Lung (tissue), 12 donors: ENCODE results near the gene ZSCAN5B. TPM values are rescaled to one million over a fixed set of nuclear protein-coding genes. Genes with fewer than 3 reads are reported as not detected.

Experiments used
- ATAC-seq: fragments of 200-7000 bp; cut with Tn5 transposase; one replicate; pipeline ENCODE4 v1.9.1; 2020; ENCODE audit warnings: moderate number of reproducible peaks; ENCODE audit not compliant: insufficient read depth, low FRiP score
- DNase-seq, 3 donors: peaks; one replicate each; pipeline ENCODE4 v3.0.0-alpha.2; 2013 to 2017
- H3K27ac ChIP-seq, 2 donors: one replicate each; pipeline ENCODE4 v1.5.1; 2013; ENCODE audit warnings: mild to moderate bottlenecking in 2 of 2, moderate library complexity in 2 of 2, control low read depth in 1 of 2, inconsistent platforms in 1 of 2, low read depth in 1 of 2, low read length in 1 of 2
- H3K27me3 ChIP-seq, 3 donors: one replicate each; pipeline ENCODE4 v1.5.1; 2013; ENCODE audit warnings: low read length in 2 of 3; ENCODE audit not compliant: control insufficient read depth in 3 of 3, insufficient read depth in 3 of 3
- H3K36me3 ChIP-seq, 4 donors: one replicate each; pipeline ENCODE4 v1.5.1; 2013; ENCODE audit warnings: low read length in 4 of 4, mild to moderate bottlenecking in 1 of 4, moderate library complexity in 1 of 4; ENCODE audit not compliant: control insufficient read depth in 4 of 4, insufficient read depth in 4 of 4
- H3K4me1 ChIP-seq, 5 donors: one replicate each; pipeline ENCODE4 v1.5.1; 2013; ENCODE audit warnings: low read length in 5 of 5, mild to moderate bottlenecking in 2 of 5, moderate library complexity in 1 of 5; ENCODE audit not compliant: control insufficient read depth in 5 of 5, insufficient read depth in 5 of 5
- H3K4me3 ChIP-seq: one replicate; pipeline ENCODE4 v1.5.1; 2013; ENCODE audit warnings: mild to moderate bottlenecking, control low read depth, moderate library complexity
- H3K9ac ChIP-seq, 2 donors: one replicate each; pipeline ENCODE4 v1.5.1; 2013; ENCODE audit warnings: low read length in 2 of 2, control low read depth in 1 of 2; ENCODE audit not compliant: insufficient read depth in 1 of 2
- H3K9me3 ChIP-seq, 4 donors: one replicate each; pipeline ENCODE4 v1.5.1; 2013; ENCODE audit warnings: low read length in 3 of 4, mild to moderate bottlenecking in 1 of 4, moderate library complexity in 1 of 4; ENCODE audit not compliant: control insufficient read depth in 4 of 4, insufficient read depth in 3 of 4
- CTCF ChIP-seq: IDR thresholded peaks from 2 replicates; pipeline ENCODE4 v1.5.1; 2012; ENCODE audit warnings: mild to moderate bottlenecking; ENCODE audit errors: control extremely low read depth, extremely low read depth
- WGBS, 2 donors: extraction: QIAGEN DNeasy Blood & Tissue Kit; methylation state at CpG; one replicate each; pipeline ENCODE4 v1.1.7; 2013; 5-methylcytosine and 5-hydroxymethylcytosine counted together
- polyA plus RNA-seq, 2 donors: library from polyadenylated mRNA; stranded (reverse); fragments of 200-250 nt; gene quantifications; one replicate each; pipeline ENCODE4 v1.2.1, GENCODE V29; 2013
- total RNA-seq, 2 donors: library from RNA; depleted of rRNA in 1 of 2; stranded (reverse); fragments of >200 nt in 1 of 2; gene quantifications; one replicate each; pipeline ENCODE4 v1.2.1, GENCODE V29; 2014 to 2021
- donor health status: control.
- donor health status: control.
- donor health status: Bipolar disorder and iron deficiency.
- donor health status: healthy.
- donor health status: DM: yes; HTN: yes; CAD: no.

The ZSCAN5B gene
- total and polyA plus RNA-seq, 4 donors, result 0.05 to 0.08 TPM; not detected in 2

DNA sequence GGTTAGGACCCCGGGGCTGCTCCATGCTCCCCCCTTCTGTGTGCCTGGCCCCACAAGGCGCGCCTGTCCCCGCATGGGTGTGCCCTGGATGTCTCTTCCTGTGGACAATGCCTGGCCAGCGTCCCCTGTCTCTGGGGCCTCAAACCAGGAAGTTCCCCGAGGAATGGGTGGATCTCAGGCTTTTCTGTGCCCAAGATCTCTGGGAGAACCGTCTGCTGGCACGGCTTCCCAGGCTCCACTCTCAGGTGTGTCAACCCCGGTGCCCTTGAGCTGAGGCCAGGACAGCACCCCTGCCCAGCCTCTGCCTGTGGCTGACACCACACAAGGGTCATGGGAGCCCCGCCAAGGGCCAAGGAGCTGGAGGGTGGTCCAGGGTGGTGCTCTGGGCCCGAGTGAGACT, 40.8 kb downstream of the ZSCAN5B start:
- no peak for DNase-seq
- Histone ChIP-seq H3K9ac (no peak overlapping the region), H3K9me3 (no peaks in the 10 kb centered on the region), H3K27ac (peak overlapping the region; percentile 34 to 53), H3K27me3 (no peaks in the 10 kb centered on the region), H3K4me1 (peaks cover 0 to 4% (median 0%) of the 10 kb centered on the region in 5 donors), H3K36me3 (peaks cover 5 to 36% (median 22%) of the 10 kb centered on the region in 4 donors), H3K4me3 (no peak overlapping the region)
- no peak for TF ChIP-seq CTCF
- ATAC-seq, result no peak
- WGBS, 2 donors, result 67 to 90% methylated on average over 11 of the region's 11 CpGs

DNA sequence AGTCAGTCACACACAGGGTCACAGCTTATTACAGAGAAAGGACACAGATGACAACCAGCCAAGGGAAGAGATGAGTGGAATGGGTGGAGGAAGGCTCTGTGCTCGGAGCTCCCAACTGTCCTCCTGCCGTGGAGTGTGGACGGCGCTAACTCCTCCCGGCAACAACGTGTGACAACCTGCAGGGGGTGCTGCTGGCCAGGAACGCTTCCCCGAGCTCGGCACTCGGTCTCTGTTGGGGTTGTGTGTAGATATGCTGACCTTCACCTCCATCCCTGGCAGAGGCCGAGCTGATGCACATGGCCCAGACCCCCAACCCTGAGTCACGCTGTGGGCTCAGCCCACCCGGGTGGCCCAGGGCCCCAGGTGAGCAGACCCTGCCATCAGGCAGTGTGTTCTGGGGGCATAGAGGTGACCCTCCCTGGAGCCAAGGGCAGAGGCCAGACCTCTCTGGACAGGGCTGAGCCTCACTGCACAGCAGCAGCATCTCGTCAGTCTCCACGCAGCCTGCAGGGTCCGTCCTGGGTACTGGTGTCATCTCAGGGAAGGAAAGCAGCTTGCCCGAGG, 42.4 kb downstream of the ZSCAN5B start:
- Histone ChIP-seq H3K36me3 (peaks cover 5 to 23% (median 20%) of the 10 kb centered on the region in 4 donors), H3K27ac (no peak overlapping the region), H3K4me1 (peaks cover 0 to 5% (median 0%) of the 10 kb centered on the region in 5 donors), H3K27me3 (no peaks in the 10 kb centered on the region), H3K9me3 (no peaks in the 10 kb centered on the region), H3K9ac (no peak overlapping the region), H3K4me3 (no peak overlapping the region)
- no peak for TF ChIP-seq CTCF
- ATAC-seq (no peak), DNase-seq (no peak)
- WGBS, 2 donors, result 71 to 83% methylated on average over 17 of the region's 17 CpGs

GRCh38 chr19:56153507-56153906, 44.1 kb downstream of the ZSCAN5B start:
- no peak for TF ChIP-seq CTCF
- H3K9ac ChIP-seq, result no peak overlapping the region
- WGBS, 2 donors, result 24 to 45% methylated on average over 6 of the region's 6 CpGs
- H3K36me3 ChIP-seq, result peaks cover 0 to 15% (median 14%) of the 10 kb centered on the region in 4 donors
- peak overlapping the region in 1 of 2 donors; percentile 58 for H3K27ac ChIP-seq
- peaks cover 0 to 6% (median 0%) of the 10 kb centered on the region in 5 donors for H3K4me1 ChIP-seq
- ATAC-seq (no peak), DNase-seq (no peak)
- H3K9me3 ChIP-seq, result no peaks in the 10 kb centered on the region
- no peaks in the 10 kb centered on the region for H3K27me3 ChIP-seq
- no peak overlapping the region for H3K4me3 ChIP-seq

DNA sequence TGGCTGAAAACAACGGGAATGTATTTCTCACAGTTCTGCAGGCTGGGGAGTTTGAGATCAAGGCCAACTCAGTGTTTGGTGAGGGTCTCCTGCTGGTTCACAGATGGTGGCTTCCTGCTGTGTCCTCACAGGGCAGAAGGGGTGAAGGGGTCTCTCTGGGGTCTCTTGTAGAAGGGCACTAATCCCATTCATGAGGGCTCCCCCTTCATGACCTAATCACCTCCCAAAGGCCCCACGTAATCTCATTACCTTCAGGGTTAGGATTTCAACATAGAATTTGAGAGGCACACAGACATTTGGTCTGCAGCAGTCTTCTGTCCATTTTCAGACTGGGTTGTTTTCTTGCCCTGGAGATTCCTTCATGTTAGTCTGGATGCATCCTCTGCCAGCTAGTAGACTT, 44.9 kb downstream of the ZSCAN5B start:
- no peak for DNase-seq
- H3K27me3 ChIP-seq, result no peaks in the 10 kb centered on the region
- H3K4me1 ChIP-seq, result peaks cover 0 to 7% (median 0%) of the 10 kb centered on the region in 5 donors
- ATAC-seq, result no peak
- peak overlapping the region in 1 of 2 donors; percentile 58 for H3K27ac ChIP-seq
- H3K4me3 ChIP-seq, result no peak overlapping the region
- H3K9me3 ChIP-seq, result no peaks in the 10 kb centered on the region
- H3K9ac ChIP-seq, result no peak overlapping the region
- 65 to 76% methylated on average over 2 of the region's 2 CpGs for WGBS, 2 donors
- H3K36me3 ChIP-seq, result peaks cover 0 to 19% (median 13%) of the 10 kb centered on the region in 4 donors
- no peak for TF ChIP-seq CTCF
